Hepatocyte (in vitro differentiated cells): ENCODE data around the gene RREB1. TPM values are rescaled to one million over a fixed set of nuclear protein-coding genes. Genes with fewer than 3 reads are reported as not detected.

Experiments
- DNase-seq: peaks from one replicate; pipeline ENCODE4 v3.0.0-alpha.2; 2016; ENCODE audit warnings: low spot score
- H2AFZ ChIP-seq: fragments of 200-600 bp; sonication (generic); 2 replicates; pipeline ENCODE4 v1.6.0; 2016; ENCODE audit warnings: antibody characterized with exemption, mild to moderate bottlenecking
- H3K27ac ChIP-seq: fragments of 200-600 bp; sonication (generic); 2 replicates; pipeline ENCODE4 v1.5.1; 2016; ENCODE audit warnings: mild to moderate bottlenecking
- H3K27me3 ChIP-seq: fragments of 200-600 bp; sonication (generic); 2 replicates; pipeline ENCODE4 v1.6.1; 2016
- H3K36me3 ChIP-seq: fragments of 200-600 bp; sonication (generic); replicated peaks from 2 replicates; pipeline ENCODE4 v1.5.1; 2016; ENCODE audit warnings: low read depth; ENCODE audit not compliant: insufficient read depth
- H3K4me1 ChIP-seq: fragments of 200-600 bp; sonication (generic); 2 replicates; pipeline ENCODE4 v1.5.1; 2016; ENCODE audit warnings: mild to moderate bottlenecking, moderate library complexity; ENCODE audit not compliant: insufficient read depth
- H3K4me2 ChIP-seq: fragments of 200-600 bp; sonication (generic); 2 replicates; pipeline ENCODE4 v1.6.0; 2016
- H3K4me3 ChIP-seq: fragments of 200-600 bp; sonication (generic); 2 replicates; pipeline ENCODE4 v1.5.1; 2016; ENCODE audit warnings: mild to moderate bottlenecking
- H3K79me2 ChIP-seq: fragments of 200-600 bp; sonication (generic); 2 replicates; pipeline ENCODE4 v1.6.0; 2017; ENCODE audit warnings: mild to moderate bottlenecking
- H3K9me2 ChIP-seq: fragments of 200-600 bp; sonication (generic); replicated peaks from 2 replicates; pipeline ENCODE4 v1.6.0; 2017; ENCODE audit warnings: mild to moderate bottlenecking; ENCODE audit not compliant: insufficient read depth
- H3K9me3 ChIP-seq: fragments of 200-600 bp; sonication (generic); 2 replicates; pipeline ENCODE4 v1.5.1; 2016; ENCODE audit warnings: low read depth, mild to moderate bottlenecking
- H4K20me1 ChIP-seq: fragments of 200-600 bp; sonication (generic); 2 replicates; pipeline ENCODE4 v1.6.0; 2016; ENCODE audit warnings: mild to moderate bottlenecking; ENCODE audit not compliant: insufficient read depth, poor library complexity, severe bottlenecking
- EZH2 ChIP-seq: fragments of 200-600 bp; sonication (generic); IDR thresholded peaks from 2 replicates; pipeline ENCODE4 v1.6.1; 2016; ENCODE audit warnings: antibody characterized with exemption, mild to moderate bottlenecking, borderline replicate concordance
- EZH2phosphoT487 ChIP-seq: fragments of 200-600 bp; sonication (generic); IDR thresholded peaks from one replicate; pipeline ENCODE4 v1.6.1; 2018; ENCODE audit warnings: antibody characterized with exemption, mild to moderate bottlenecking, low read depth, moderate library complexity; ENCODE audit not compliant: unreplicated experiment, severe bottlenecking
- WGBS: methylation state at CpG from one replicate; pipeline ENCODE4 v1.1.6; 2016; ENCODE audit warnings: low lambda C conversion rate; ENCODE audit errors: missing lambda C conversion rate; 5-methylcytosine and 5-hydroxymethylcytosine counted together
- polyA plus RNA-seq: library from polyadenylated mRNA; unstranded; fragments of >200 nt; fragmentation: Nextera tagmentation; extraction: Ambion mirVana; gene quantifications from 2 replicates; pipeline ENCODE4 v1.2.1, GENCODE V29; 2016
- total RNA-seq: library from RNA; depleted of rRNA; stranded (reverse); fragments of >200 nt; gene quantifications from 2 replicates; pipeline ENCODE4 v1.2.3, GENCODE V29; 2014
- TF ChIP-seq, protein P1 (sequence below): fragments of 200-600 bp; sonication (generic); IDR thresholded peaks from 2 replicates; pipeline ENCODE4 v1.5.1; 2016; ENCODE audit warnings: antibody characterized with exemption, mild to moderate bottlenecking; ENCODE audit not compliant: poor library complexity

Gene RREB1
- total and polyA plus RNA-seq, 2 experiments from 2014 or later = 15.2 to 28.7 TPM

DNA sequence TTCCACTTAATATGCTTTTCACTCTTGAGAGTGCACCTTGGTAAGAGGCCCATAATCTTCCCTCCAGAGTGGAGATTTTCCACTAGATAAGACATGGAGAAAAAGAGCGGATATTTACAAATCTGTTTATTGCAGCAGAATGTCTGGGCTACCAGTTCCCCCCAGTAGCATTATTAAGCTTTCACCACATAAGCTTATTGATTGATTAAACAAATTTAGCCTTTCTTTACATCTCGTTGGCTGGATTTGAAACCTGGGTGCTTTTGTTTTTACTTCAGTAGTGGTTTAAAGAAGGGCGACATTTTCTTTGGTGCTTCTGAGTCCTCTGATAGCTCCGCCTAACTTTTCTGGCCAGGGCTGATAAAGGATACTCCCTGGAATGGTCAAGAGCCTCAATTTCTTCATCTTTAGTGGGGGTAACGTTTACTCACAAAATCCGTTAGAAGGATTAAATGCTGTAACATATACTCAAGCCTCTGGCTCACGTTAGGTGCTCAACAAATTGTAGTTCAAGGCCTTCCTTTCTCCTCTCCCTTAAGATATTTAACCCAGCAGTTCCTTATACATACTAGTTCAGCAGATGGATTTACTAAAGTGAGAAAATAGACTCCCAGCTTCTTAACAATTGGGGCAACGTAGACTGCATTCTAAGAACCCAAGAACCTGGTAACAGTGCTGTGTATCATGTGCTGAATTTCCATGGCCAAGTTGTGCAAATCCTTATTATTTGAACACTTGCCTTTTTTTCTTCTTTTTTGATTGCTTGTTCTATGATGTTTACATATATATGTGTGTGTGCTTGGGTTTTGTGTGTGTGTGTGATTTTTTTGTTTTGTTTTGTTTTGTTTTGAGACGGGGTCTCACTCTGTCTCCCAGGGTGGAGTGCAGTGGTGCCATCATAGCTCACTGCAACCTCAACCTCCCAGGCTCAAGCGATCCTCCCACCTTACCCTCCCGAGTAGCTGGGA is 91.4 kb downstream of the RREB1 start:
- Histone ChIP-seq H3K4me1 (peaks cover 10% of the 10 kb centered on the region), H3K9me3 (no peaks in the 10 kb centered on the region), H3K4me2 (no peak overlapping the region), H2AFZ (no peak overlapping the region), H3K4me3 (no peak overlapping the region), H3K36me3 (no peaks in the 10 kb centered on the region), H3K79me2 (peaks cover 52% of the 10 kb centered on the region), H3K27me3 (no peaks in the 10 kb centered on the region), H3K27ac (no peak overlapping the region), H3K9me2 (no peaks in the 10 kb centered on the region), H4K20me1 (peaks cover 4% of the 10 kb centered on the region)
- DNase-seq = no peak
- 91% methylated on average over 11 of the region's 11 CpGs for WGBS
- TF ChIP-seq, protein P1, sequence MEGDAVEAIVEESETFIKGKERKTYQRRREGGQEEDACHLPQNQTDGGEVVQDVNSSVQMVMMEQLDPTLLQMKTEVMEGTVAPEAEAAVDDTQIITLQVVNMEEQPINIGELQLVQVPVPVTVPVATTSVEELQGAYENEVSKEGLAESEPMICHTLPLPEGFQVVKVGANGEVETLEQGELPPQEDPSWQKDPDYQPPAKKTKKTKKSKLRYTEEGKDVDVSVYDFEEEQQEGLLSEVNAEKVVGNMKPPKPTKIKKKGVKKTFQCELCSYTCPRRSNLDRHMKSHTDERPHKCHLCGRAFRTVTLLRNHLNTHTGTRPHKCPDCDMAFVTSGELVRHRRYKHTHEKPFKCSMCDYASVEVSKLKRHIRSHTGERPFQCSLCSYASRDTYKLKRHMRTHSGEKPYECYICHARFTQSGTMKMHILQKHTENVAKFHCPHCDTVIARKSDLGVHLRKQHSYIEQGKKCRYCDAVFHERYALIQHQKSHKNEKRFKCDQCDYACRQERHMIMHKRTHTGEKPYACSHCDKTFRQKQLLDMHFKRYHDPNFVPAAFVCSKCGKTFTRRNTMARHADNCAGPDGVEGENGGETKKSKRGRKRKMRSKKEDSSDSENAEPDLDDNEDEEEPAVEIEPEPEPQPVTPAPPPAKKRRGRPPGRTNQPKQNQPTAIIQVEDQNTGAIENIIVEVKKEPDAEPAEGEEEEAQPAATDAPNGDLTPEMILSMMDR = no peak
- TF ChIP-seq EZH2phosphoT487 (no peak), EZH2 (no peak)

DNA sequence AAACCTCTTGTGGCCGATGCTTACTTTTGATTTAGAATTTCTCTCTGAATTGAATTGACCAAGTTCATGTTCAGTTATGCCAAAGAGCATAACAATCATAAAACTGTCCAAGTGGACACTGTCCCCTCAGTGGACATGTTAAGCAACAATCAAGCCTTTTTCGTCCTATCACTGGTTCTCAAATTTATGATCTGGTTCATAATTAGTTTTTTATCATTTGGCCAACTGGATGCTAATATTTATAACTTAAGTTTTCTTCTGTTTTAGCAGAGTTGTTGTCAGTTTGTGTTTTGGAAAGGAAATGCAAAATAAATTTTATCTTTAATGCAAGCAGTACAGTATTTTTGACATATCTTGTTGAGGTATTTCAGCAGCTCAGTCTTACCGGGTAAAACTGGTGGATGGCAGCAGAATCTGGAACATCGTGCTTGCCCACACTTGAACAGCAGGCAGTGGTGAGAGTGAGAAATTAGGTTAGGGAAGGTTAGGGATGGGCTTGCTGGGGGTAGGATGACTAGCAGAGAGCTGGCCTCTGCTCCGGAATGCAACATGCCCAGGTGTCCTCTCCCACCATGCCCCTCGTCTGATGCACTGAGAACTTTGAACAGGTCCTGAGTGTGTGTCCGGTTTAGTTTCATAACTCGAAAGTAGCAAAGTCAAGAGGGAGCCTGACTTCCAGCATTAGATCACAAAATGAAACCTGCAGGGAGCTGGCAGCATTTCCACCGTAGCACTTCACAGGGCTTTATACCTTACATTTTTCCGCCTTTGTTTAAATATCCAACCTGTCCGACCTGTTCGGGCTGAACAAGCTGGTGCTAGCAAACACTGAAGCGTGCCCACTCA is 93.1 kb downstream of the RREB1 start:
- H3K27ac ChIP-seq = peak overlapping the region; percentile 49
- 62% methylated on average over 13 of the region's 13 CpGs for WGBS
- no peak for TF ChIP-seq EZH2phosphoT487
- TF ChIP-seq EZH2 = no peak
- TF ChIP-seq, protein P1 = no peak
- peak; percentile 65 for DNase-seq
- no peaks in the 10 kb centered on the region for H3K27me3 ChIP-seq
- H3K9me2 ChIP-seq = no peaks in the 10 kb centered on the region
- peaks cover 50% of the 10 kb centered on the region for H3K79me2 ChIP-seq
- H2AFZ ChIP-seq = no peak overlapping the region
- peaks cover 4% of the 10 kb centered on the region for H4K20me1 ChIP-seq
- no peaks in the 10 kb centered on the region for H3K9me3 ChIP-seq
- H3K36me3 ChIP-seq = no peaks in the 10 kb centered on the region
- H3K4me1 ChIP-seq = no peaks in the 10 kb centered on the region
- H3K4me2 ChIP-seq = peak overlapping the region; percentile 56
- no peak overlapping the region for H3K4me3 ChIP-seq

DNA sequence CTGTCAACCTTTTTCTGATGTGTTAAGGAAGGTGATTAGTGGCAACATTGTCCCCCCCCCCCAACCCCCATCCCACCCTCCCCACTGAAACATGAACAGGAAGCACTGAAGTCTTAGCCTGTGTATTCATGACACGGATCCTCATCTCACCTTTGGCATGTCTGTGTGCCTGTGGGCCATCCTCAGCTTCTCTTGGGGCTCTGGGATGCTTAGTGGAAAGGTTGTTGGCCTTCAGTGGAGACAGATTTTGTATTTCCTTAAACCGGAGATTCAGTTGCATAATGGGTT is 93.6 kb downstream of the RREB1 start:
- DNase-seq = no peak
- Histone ChIP-seq H3K79me2 (peaks cover 50% of the 10 kb centered on the region), H3K4me3 (no peak overlapping the region), H3K4me1 (no peaks in the 10 kb centered on the region), H3K4me2 (peak overlapping the region; percentile 56), H2AFZ (no peak overlapping the region), H3K27ac (peak overlapping the region; percentile 67), H4K20me1 (peaks cover 4% of the 10 kb centered on the region), H3K27me3 (no peaks in the 10 kb centered on the region), H3K9me2 (no peaks in the 10 kb centered on the region), H3K9me3 (no peaks in the 10 kb centered on the region), H3K36me3 (no peaks in the 10 kb centered on the region)
- no peak for TF ChIP-seq EZH2phosphoT487
- TF ChIP-seq, protein P1 = no peak
- no peak for TF ChIP-seq EZH2
- WGBS = 65% methylated on average over 2 of the region's 2 CpGs
